GM23248 (cell line): ENCODE measurements around the gene H19. TPM values are rescaled to one million over a fixed set of nuclear protein-coding genes. Genes with fewer than 3 reads are reported as not detected.

Experiments used
- DNase-seq: peaks from one replicate; pipeline ENCODE4 v3.0.0-alpha.2; 2015
- H2AFZ ChIP-seq: fragments of 200-600 bp; sonication (generic); 2 replicates; pipeline ENCODE4 v1.6.1; 2016; ENCODE audit warnings: antibody characterized with exemption
- H3F3A ChIP-seq: fragments of 200-600 bp; sonication (generic); 2 replicates; pipeline ENCODE4 v1.6.1; 2016; ENCODE audit warnings: mild to moderate bottlenecking, antibody characterized with exemption, mixed run types; ENCODE audit not compliant: insufficient read depth
- H3K27ac ChIP-seq: fragments of 200-600 bp; sonication (generic); 2 replicates; pipeline ENCODE4 v1.5.1; 2016; ENCODE audit warnings: mild to moderate bottlenecking
- H3K27me3 ChIP-seq: fragments of 200-600 bp; sonication (generic); replicated peaks from 2 replicates; pipeline ENCODE4 v1.6.1; 2016; ENCODE audit warnings: mild to moderate bottlenecking; ENCODE audit not compliant: insufficient read depth
- H3K36me3 ChIP-seq: fragments of 200-600 bp; sonication (generic); 2 replicates; pipeline ENCODE4 v1.6.1; 2016; ENCODE audit warnings: low read depth, mild to moderate bottlenecking
- H3K4me1 ChIP-seq: fragments of 200-600 bp; sonication (generic); 2 replicates; pipeline ENCODE4 v1.6.1; 2016; ENCODE audit warnings: mild to moderate bottlenecking; ENCODE audit not compliant: insufficient read depth
- H3K4me2 ChIP-seq: fragments of 200-600 bp; sonication (generic); one replicate; pipeline ENCODE4 v1.6.1; 2016; ENCODE audit warnings: mild to moderate bottlenecking; ENCODE audit not compliant: unreplicated experiment
- H3K4me3 ChIP-seq: fragments of 200-600 bp; sonication (generic); 2 replicates; pipeline ENCODE4 v1.5.1; 2016; ENCODE audit warnings: mild to moderate bottlenecking
- H3K79me2 ChIP-seq: fragments of 200-600 bp; sonication (generic); 2 replicates; pipeline ENCODE4 v1.6.1; 2016; ENCODE audit warnings: mild to moderate bottlenecking; ENCODE audit not compliant: insufficient read depth
- H3K9ac ChIP-seq: fragments of 200-600 bp; sonication (generic); 2 replicates; pipeline ENCODE4 v1.6.1; 2016; ENCODE audit warnings: mild to moderate bottlenecking
- H3K9me2 ChIP-seq: fragments of 200-600 bp; sonication (generic); 2 replicates; pipeline ENCODE4 v1.6.1; 2016; ENCODE audit warnings: mixed run types, mild to moderate bottlenecking, moderate library complexity; ENCODE audit not compliant: insufficient read depth
- H3K9me3 ChIP-seq: fragments of 200-600 bp; sonication (generic); one replicate; pipeline ENCODE4 v1.6.1; 2017; ENCODE audit warnings: low read depth
- H4K20me1 ChIP-seq: fragments of 200-600 bp; sonication (generic); 2 replicates; pipeline ENCODE4 v1.6.0; 2016; ENCODE audit not compliant: insufficient read depth
- EZH2 ChIP-seq: fragments of 200-600 bp; sonication (generic); IDR thresholded peaks from 2 replicates; pipeline ENCODE4 v1.6.1; 2018; ENCODE audit warnings: antibody characterized with exemption, mild to moderate bottlenecking; ENCODE audit not compliant: insufficient read depth, poor library complexity, severe bottlenecking
- EZH2phosphoT487 ChIP-seq: fragments of 200-600 bp; sonication (generic); IDR thresholded peaks from 2 replicates; pipeline ENCODE4 v1.6.1; 2018; ENCODE audit warnings: antibody characterized with exemption, moderate library complexity, mild to moderate bottlenecking, low read depth; ENCODE audit not compliant: insufficient read depth
- WGBS, 2 experiments: methylation state at CpG; one replicate each; pipeline ENCODE4 v1.1.6; 2015 to 2017; ENCODE audit warnings: low lambda C conversion rate in 2 of 2, low coverage in 1 of 2; ENCODE audit errors: missing lambda C conversion rate in 2 of 2; 5-methylcytosine and 5-hydroxymethylcytosine counted together
- in situ Hi-C: fragments of 300-500 bp; cut with MboI; formaldehyde crosslinking; loops from 2 replicates; pipeline ENCODE4 v1.15.0; 2020
- polyA plus RNA-seq: library from polyadenylated mRNA; unstranded; fragments of >200 nt; fragmentation: Nextera tagmentation; extraction: Ambion mirVana; gene quantifications from 2 replicates; pipeline ENCODE4 v1.2.1, GENCODE V29; 2016
- total RNA-seq: library from RNA; depleted of rRNA; stranded (reverse); fragments of >200 nt; shearing (Covaris generic); gene quantifications from 2 replicates; pipeline ENCODE4 v1.2.3, GENCODE V29; 2014

Gene H19
- total and polyA plus RNA-seq, 2 experiments from 2014 or later, result 2.2 TPM; not detected in 1

DNA sequence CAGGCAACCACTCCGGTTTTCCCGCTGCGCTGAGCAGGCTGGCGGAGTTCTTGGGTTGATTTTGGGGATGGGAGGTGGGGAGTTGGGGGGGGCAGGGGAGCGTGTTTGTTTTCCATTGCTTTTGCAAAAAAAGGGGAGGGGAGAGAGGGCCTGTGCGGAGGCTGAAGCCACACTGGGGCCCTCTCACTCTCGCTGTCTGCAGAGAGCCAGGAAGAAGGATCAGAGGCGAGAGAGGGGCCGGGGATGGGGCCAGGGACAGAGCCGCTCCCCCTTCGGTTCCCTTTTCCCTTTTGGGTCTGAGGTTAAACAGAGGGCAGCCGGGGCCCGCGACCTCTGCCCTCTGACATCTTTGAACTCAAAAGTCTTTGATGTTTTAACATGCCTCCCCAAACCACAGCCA is 17.4 kb upstream of the H19 start:
- Histone ChIP-seq H3K9me2 (no peaks in the 10 kb centered on the region), H3K27ac (no peak overlapping the region), H2AFZ (no peak overlapping the region), H3K9ac (no peak overlapping the region), H3K4me2 (no peak overlapping the region), H3K4me3 (no peak overlapping the region), H3K79me2 (no peaks in the 10 kb centered on the region), H3K4me1 (no peaks in the 10 kb centered on the region), H3K27me3 (no peaks in the 10 kb centered on the region), H3F3A (no peaks in the 10 kb centered on the region), H4K20me1 (no peaks in the 10 kb centered on the region), H3K36me3 (no peaks in the 10 kb centered on the region), H3K9me3 (no peaks in the 10 kb centered on the region)
- in situ Hi-C loops, result no loop called here
- DNase-seq, result no peak
- no CpG with 5 or more reads among the region's 14 CpGs for WGBS, 2 experiments
- TF ChIP-seq EZH2 (no peak), EZH2phosphoT487 (no peak)

DNA sequence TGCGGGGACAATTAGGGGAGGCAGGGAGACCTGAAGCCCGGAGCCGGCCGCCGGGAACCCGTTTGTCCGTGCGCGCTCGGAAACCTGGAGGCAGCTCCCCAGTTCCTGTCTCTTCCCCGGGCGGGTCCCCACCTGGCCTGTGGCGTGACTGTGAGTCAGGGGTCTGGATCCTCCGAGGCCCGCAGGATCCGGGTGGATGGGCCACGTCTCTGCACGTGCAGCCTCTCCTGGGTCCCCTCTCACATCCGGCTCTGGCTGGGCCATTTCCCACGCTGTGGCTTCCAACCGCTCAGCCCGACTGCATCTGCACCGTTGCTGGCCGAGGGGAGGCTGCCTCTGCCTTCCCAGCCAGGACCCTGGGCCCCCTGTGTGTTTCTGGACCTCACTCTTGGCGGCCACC is 14.8 kb upstream of the H19 start:
- Histone ChIP-seq H3K9me2 (no peaks in the 10 kb centered on the region), H2AFZ (no peak overlapping the region), H3K4me1 (no peaks in the 10 kb centered on the region), H3K9ac (no peak overlapping the region), H3K27me3 (no peaks in the 10 kb centered on the region), H4K20me1 (no peaks in the 10 kb centered on the region), H3K4me2 (no peak overlapping the region), H3K36me3 (no peaks in the 10 kb centered on the region), H3K9me3 (no peaks in the 10 kb centered on the region), H3K79me2 (no peaks in the 10 kb centered on the region), H3F3A (no peaks in the 10 kb centered on the region), H3K27ac (no peak overlapping the region), H3K4me3 (no peak overlapping the region)
- WGBS, 2 experiments, result no CpG with 5 or more reads among the region's 25 CpGs
- TF ChIP-seq EZH2, result no peak
- TF ChIP-seq EZH2phosphoT487, result no peak
- DNase-seq, result no peak
- in situ Hi-C loops, result no loop called here

DNA sequence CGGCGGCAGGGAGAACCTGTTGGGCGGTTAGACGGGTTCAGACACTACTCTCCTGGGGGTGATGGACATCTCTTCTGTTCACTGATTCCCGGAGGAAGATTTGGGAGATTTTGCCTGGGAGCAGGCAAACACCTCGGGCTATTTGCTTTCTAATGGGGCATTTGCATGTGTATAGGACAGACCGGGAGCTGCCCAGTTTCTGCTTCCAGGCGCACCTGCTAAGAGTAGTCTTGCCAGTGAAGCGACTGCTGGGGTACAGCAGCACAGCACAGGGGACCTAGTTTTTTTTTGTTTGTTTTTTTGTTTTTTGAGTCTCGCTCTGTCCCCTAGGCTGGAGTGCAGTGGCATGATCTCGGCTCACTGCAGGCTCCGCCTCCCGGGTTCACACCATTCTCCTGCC is 6.8 kb upstream of the H19 start:
- Histone ChIP-seq H3K79me2 (no peaks in the 10 kb centered on the region), H3K9ac (no peak overlapping the region), H2AFZ (no peak overlapping the region), H3F3A (no peaks in the 10 kb centered on the region), H3K36me3 (no peaks in the 10 kb centered on the region), H3K4me1 (no peaks in the 10 kb centered on the region), H3K27me3 (no peaks in the 10 kb centered on the region), H3K9me2 (no peaks in the 10 kb centered on the region), H3K4me2 (no peak overlapping the region), H3K27ac (no peak overlapping the region), H3K4me3 (no peak overlapping the region), H3K9me3 (no peaks in the 10 kb centered on the region), H4K20me1 (no peaks in the 10 kb centered on the region)
- DNase-seq, result no peak
- TF ChIP-seq EZH2 (no peak), EZH2phosphoT487 (no peak)
- in situ Hi-C loops, result no loop called here
- no CpG with 5 or more reads among the region's 13 CpGs for WGBS, 2 experiments

DNA sequence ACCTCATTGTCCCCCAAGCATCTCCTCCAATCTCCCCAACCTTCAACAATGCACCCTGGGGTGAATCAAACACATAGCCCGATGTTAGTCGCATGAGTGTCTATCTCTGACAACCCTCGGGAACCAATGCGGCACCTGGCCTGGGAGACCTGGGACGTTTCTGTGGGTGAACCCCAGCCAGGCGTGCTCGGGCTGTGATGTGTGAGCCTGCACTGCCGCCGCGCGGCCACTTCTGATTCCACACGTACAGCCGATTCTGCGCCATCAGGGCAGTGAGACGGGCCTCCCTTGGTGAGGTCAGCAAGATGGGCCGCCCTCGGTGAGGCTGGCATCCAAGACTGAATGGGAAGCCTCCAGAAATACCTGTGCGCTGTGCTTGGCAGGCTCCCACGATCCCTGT is 5.2 kb upstream of the H19 start:
- H3K4me1 ChIP-seq, result no peaks in the 10 kb centered on the region
- no peak for DNase-seq
- TF ChIP-seq EZH2, result no peak
- TF ChIP-seq EZH2phosphoT487, result no peak
- no peak overlapping the region for H3K4me3 ChIP-seq
- H3K4me2 ChIP-seq, result no peak overlapping the region
- no peak overlapping the region for H2AFZ ChIP-seq
- in situ Hi-C loops, result no loop called here
- no peak overlapping the region for H3K27ac ChIP-seq
- H3K36me3 ChIP-seq, result no peaks in the 10 kb centered on the region
- no peaks in the 10 kb centered on the region for H3K79me2 ChIP-seq
- H3K9ac ChIP-seq, result no peak overlapping the region
- H3K9me2 ChIP-seq, result no peaks in the 10 kb centered on the region
- no CpG with 5 or more reads among the region's 19 CpGs for WGBS, 2 experiments
- no peaks in the 10 kb centered on the region for H4K20me1 ChIP-seq
- H3F3A ChIP-seq, result no peaks in the 10 kb centered on the region
- H3K27me3 ChIP-seq, result no peaks in the 10 kb centered on the region
- no peaks in the 10 kb centered on the region for H3K9me3 ChIP-seq

DNA sequence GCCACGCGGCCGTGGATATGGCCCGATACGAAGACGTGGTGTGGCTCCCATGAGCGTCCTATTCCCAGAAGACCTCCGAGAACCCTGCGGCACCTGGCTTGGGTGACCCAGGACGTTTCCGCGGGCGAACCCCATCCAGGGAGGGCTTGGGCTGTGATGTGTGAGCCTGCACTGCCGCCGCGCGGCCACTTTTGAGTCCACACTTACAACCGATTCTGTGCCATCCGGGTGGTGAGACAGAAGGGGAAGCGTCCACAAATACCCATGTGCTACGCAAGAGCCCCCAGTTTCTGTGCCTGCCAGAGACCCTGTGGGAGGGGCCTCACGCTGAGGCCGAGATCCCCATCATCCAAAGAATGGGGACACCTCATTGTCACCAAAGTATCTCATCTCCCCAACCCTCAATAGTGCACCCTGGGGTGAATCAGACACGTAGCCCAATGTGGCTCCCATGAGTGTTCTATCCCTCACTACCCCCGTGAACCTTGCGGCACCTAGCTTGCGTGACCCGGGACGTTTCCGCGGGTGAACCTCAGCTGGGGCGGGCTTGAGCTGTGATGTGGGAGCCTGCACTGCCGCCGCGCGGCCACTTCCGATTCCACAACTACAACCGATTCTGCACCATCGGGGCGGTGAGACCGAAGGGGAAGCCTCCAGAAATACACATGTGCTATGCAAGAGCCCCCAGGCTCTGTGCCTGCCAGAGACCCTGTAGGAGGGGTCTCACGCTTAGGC is 4.6 kb upstream of the H19 start:
- no peak overlapping the region for H2AFZ ChIP-seq
- no peaks in the 10 kb centered on the region for H3K27me3 ChIP-seq

More for the DNA sequence above, 4.6 kb upstream of the H19 start:
- in situ Hi-C loops, result no loop called here
- Histone ChIP-seq H3K4me1 (no peaks in the 10 kb centered on the region), H3F3A (no peaks in the 10 kb centered on the region), H3K9me2 (no peaks in the 10 kb centered on the region), H3K4me2 (no peak overlapping the region), H4K20me1 (no peaks in the 10 kb centered on the region), H3K9ac (no peak overlapping the region), H3K9me3 (no peaks in the 10 kb centered on the region), H3K27ac (no peak overlapping the region), H3K36me3 (no peaks in the 10 kb centered on the region), H3K79me2 (no peaks in the 10 kb centered on the region), H3K4me3 (no peak overlapping the region)
- no peak for TF ChIP-seq EZH2
- TF ChIP-seq EZH2phosphoT487, result no peak
- WGBS, 2 experiments, result no CpG with 5 or more reads among the region's 42 CpGs
- no peak for DNase-seq
